Activated naive CD4-positive, alpha-beta T cell treated with anti-CD3 and anti-CD28 coated beads, Interleukin-2, amount 10 ng/mL, durations not matched to agents 7 days and 5 days (primary cell): Measurements from ENCODE around the gene GALNT18.

Experiments
- CTCF ChIA-PET: fragments of 350-600 bp; sonication (Branson Sonifier 250); formaldehyde crosslinking; loops from one replicate; lab custom pipeline; 2021; ENCODE audit warnings: antibody characterized with exemption; lab: Charles Lee
- DNase-seq: peaks from one replicate; pipeline ENCODE4 v3.0.0-alpha.2; 2020
- H3K27ac Mint-ChIP-seq: one replicate; pipeline ENCODE4 v1.8.0; 2021; ENCODE audit warnings: mild to moderate bottlenecking, moderate library complexity, mixed read lengths
- H3K27me3 Mint-ChIP-seq: one replicate; pipeline ENCODE4 v1.8.0; 2021; ENCODE audit warnings: mild to moderate bottlenecking, mixed read lengths
- H3K36me3 Mint-ChIP-seq: one replicate; pipeline ENCODE4 v1.8.0; 2021; ENCODE audit warnings: mixed read lengths
- H3K4me1 Mint-ChIP-seq: one replicate; pipeline ENCODE4 v1.8.0; 2021; ENCODE audit warnings: mixed read lengths
- H3K4me3 Mint-ChIP-seq: one replicate; pipeline ENCODE4 v1.8.0; 2021; ENCODE audit warnings: mild to moderate bottlenecking, moderate library complexity, mixed read lengths
- H3K9me3 Mint-ChIP-seq: one replicate; pipeline ENCODE4 v1.8.0; 2021; ENCODE audit warnings: mixed read lengths

GALNT18 gene

DNA sequence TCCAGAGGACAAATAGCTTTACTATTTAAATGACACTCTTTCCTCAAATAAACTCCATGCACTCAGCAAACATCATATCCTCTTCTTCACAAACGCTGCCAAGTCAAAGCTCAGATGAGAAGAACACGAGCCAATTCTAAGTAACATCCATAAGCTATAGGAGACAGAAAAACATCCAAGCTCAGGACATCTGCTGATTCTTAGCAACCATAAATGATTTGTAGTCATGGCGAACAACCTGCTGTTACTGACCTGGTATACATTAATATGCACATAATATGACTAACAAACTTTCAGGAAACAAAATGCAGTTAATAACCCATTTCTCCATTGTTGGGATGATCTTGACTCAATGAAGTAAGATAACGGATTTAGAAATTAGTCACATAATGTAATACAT lies 6.7 kb downstream of the GALNT18 start:
- H3K27ac Mint-ChIP-seq, result no peak overlapping the region
- H3K36me3 Mint-ChIP-seq, result no peaks in the 10 kb centered on the region
- H3K27me3 Mint-ChIP-seq, result peaks cover 33% of the 10 kb centered on the region
- CTCF ChIA-PET, result no interaction called here
- DNase-seq, result no peak
- H3K4me1 Mint-ChIP-seq, result peaks cover 4% of the 10 kb centered on the region
- H3K9me3 Mint-ChIP-seq, result no peaks in the 10 kb centered on the region
- H3K4me3 Mint-ChIP-seq, result no peak overlapping the region

DNA sequence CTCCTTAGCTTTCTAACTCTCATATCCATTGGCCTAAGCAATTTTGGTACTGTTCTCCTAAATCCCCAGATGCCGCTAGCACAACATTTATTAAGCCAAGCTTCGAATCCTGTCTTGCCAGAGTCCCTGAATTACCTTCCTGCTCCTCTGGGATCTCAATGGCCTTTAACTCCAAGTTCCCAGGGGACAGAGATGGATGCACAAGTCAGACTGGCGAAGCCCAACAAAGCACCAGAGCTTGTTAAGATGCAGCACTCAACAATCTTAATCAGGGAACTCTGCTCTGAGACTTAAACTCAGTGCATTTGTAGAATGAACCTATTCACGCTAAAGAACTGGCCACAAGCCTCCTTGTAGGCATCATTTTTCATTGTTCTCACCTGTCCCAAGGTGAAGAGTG lies 9.4 kb downstream of the GALNT18 start:
- DNase-seq, result no peak
- Mint-ChIP-seq H3K36me3 (no peaks in the 10 kb centered on the region), H3K27me3 (peaks cover 28% of the 10 kb centered on the region), H3K27ac (no peak overlapping the region), H3K9me3 (no peaks in the 10 kb centered on the region), H3K4me1 (no peaks in the 10 kb centered on the region), H3K4me3 (no peak overlapping the region)
- CTCF ChIA-PET, result no interaction called here

DNA sequence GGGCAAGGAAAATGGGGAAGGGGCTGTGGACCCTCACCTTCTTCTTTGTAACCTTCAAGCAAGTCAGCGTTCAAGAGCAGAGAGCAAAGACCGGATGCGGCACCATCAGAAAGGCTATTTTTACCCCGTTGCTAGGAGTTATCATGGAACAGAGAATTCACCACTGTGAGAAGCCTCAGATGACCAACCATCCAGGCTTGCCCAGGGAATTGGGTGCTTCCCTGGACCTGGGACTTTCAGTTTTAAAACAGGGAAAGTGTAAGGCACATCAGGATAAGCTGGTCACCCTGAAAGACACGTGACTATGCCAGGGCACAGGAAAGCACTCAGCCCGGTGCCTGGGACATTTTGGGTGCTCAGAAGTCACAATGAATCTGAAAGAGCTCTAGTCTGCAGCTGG lies 10.4 kb downstream of the GALNT18 start:
- Mint-ChIP-seq H3K4me3 (no peak overlapping the region), H3K27me3 (peaks cover 32% of the 10 kb centered on the region), H3K27ac (no peak overlapping the region), H3K4me1 (no peaks in the 10 kb centered on the region), H3K36me3 (no peaks in the 10 kb centered on the region), H3K9me3 (no peaks in the 10 kb centered on the region)
- CTCF ChIA-PET, result no interaction called here
- DNase-seq, result no peak

DNA sequence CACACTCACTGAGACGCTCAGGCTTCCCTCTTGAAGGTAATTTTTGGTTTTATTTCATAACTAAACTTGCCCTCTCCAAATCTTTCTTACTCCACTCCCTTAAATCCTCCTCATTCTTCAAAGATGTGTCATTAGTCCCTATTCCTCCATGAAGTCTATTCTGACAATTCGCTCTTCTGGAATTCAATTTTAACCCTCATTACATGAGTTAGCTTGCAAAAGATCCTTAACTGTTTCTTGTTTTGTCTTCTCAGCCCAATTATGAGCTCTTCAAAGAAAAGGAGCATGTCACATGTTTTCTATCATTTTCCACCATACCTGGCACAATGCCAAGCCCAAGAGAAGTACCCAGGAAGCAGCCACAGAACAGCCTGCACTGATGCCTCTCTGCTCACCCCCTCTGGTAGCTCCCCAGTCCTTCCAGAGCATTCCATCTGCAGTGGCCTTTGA lies 13.0 kb downstream of the GALNT18 start:
- DNase-seq, result no peak
- Mint-ChIP-seq H3K9me3 (no peaks in the 10 kb centered on the region), H3K27ac (no peak overlapping the region), H3K36me3 (no peaks in the 10 kb centered on the region), H3K4me3 (no peak overlapping the region), H3K27me3 (peaks cover 39% of the 10 kb centered on the region), H3K4me1 (no peaks in the 10 kb centered on the region)
- CTCF ChIA-PET, result no interaction called here

DNA sequence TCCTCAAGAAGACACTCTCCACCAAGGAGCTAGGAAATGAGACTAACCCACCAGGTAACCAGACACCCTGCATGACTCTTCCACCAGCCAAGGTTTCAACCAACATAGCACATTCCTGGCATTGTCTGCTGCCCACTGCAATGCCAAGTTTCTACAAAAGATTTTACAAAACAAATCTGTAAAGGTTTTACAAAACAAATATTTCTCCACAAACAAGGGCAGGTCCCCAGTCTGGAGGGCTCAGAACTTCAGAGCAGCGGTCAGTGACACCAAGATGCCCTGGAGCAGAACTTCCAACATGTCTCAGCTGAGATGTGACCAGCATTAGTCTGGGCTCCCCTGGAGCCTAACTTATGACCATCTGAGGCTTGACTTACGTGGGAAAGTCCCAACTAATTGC lies 14.0 kb downstream of the GALNT18 start:
- H3K4me3 Mint-ChIP-seq, result no peak overlapping the region
- H3K36me3 Mint-ChIP-seq, result no peaks in the 10 kb centered on the region
- DNase-seq, result no peak
- CTCF ChIA-PET, result no interaction called here
- H3K9me3 Mint-ChIP-seq, result no peaks in the 10 kb centered on the region
- H3K4me1 Mint-ChIP-seq, result no peaks in the 10 kb centered on the region
- H3K27me3 Mint-ChIP-seq, result peaks cover 33% of the 10 kb centered on the region
- H3K27ac Mint-ChIP-seq, result no peak overlapping the region

DNA sequence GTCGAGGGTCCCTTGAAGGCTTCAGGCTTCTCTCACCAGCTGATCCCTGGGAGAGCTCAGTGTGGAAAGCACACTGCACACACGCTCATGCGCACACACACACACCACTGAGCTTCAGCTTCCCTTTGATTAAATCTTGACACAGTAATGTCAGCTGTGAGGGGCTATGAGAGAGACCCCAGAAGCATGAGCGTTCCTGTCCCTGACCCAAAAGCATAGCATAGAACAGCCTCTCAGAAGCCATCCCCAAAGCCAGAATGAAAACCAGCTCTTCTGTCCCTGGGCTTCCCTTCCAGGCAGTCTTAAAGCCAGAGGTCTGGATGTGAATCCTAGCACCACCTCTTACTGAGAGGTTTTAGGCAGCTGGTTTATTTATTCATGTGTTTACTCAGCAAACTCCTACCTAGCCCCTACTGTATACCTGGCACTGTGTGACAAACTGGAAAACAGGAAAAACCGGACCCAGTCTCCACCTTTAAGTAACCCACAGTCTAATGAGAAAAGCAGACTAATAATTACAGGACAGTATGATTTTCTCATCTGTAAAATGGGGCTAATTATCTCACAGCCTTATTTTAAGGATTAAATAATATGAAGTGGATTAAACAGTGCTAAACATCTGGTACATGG lies 15.9 kb downstream of the GALNT18 start:
- DNase-seq, result no peak
- H3K36me3 Mint-ChIP-seq, result no peaks in the 10 kb centered on the region
- no peak overlapping the region for H3K4me3 Mint-ChIP-seq
- H3K27me3 Mint-ChIP-seq, result peaks cover 27% of the 10 kb centered on the region
- CTCF ChIA-PET, result interaction anchor here (1.1 kb wide), 1 partner anchor 432 kb away, joined by 3 read pairs; no protein-coding TSS in a partner anchor
- no peaks in the 10 kb centered on the region for H3K9me3 Mint-ChIP-seq
- H3K27ac Mint-ChIP-seq, result no peak overlapping the region
- H3K4me1 Mint-ChIP-seq, result no peaks in the 10 kb centered on the region

DNA sequence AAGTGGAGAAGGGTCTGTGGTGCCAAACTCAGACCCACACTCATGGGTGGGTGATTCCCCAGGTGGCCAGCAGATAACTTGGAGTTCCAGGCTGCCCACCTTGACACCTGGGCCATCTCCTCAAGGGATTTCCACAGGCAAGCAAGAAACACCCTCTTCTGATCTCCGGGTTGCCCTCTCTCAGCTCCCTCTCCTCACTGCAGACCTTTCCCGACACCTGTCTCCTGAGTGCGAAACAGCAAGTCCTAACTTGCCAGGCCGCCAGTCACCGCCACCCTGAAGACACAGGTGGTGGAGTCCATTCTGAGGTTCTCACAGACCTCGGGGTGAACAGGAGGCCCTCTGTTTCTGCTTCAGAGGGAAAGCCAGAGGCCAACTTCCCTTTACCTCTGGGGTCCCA lies 16.6 kb downstream of the GALNT18 start:
- DNase-seq, result no peak
- CTCF ChIA-PET, result no interaction called here
- peaks cover 27% of the 10 kb centered on the region for H3K27me3 Mint-ChIP-seq
- no peaks in the 10 kb centered on the region for H3K9me3 Mint-ChIP-seq
- H3K4me3 Mint-ChIP-seq, result no peak overlapping the region
- no peak overlapping the region for H3K27ac Mint-ChIP-seq
- H3K4me1 Mint-ChIP-seq, result no peaks in the 10 kb centered on the region
- no peaks in the 10 kb centered on the region for H3K36me3 Mint-ChIP-seq

DNA sequence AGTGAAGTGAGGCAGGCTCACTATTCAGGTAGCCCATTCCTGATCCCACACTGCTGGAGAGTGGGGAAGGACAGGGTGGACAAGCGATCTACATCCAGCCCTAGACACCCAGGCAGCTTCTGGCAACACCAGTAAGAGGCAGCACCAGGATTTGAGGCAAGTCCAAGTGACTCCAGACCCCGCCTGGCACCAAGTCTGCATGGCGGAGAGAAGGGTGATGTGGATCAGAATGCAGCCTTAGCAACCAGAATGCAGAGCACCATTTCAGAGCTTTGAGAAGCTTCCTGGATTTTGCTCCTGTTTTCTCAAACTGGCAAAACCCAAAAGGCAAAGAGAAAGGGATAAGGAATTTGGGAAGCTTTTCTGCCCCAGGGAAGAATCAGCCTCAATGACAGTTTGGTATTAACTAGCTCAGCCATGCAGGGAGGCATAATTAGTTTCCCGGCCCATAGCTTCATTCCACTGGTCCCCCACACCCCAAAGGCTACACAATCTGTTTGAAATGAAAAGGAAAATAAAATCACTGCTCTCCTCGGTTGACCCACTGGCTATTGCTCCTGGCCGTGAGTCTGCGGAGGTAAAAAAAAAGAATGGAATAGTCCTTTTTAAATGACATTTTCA lies 17.3 kb downstream of the GALNT18 start:
- DNase-seq, result no peak
- Mint-ChIP-seq H3K4me3 (no peak overlapping the region), H3K27ac (no peak overlapping the region), H3K36me3 (no peaks in the 10 kb centered on the region), H3K27me3 (peaks cover 27% of the 10 kb centered on the region), H3K4me1 (no peaks in the 10 kb centered on the region), H3K9me3 (no peaks in the 10 kb centered on the region)
- CTCF ChIA-PET, result no interaction called here

DNA sequence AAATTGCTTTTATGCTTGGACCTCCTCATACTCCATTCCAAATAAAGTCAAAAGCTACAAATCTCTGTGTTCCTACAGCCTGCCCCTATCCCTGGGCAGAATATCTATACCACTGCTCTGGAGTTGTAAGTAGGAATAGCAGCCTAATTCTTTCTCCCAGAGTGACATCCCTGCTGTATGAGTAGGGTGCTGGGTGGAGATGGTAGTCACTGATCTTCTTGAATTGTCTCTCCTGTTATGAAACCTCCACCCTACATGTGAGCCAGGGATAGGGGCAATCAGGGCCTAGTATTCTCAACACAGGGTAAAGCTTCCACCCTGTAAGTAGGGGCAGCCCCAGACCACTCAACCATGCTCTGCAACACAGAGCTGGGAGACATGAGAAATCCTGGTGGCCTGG lies 19.8 kb downstream of the GALNT18 start:
- peaks cover 18% of the 10 kb centered on the region for H3K27me3 Mint-ChIP-seq
- no peak for DNase-seq
- no peak overlapping the region for H3K27ac Mint-ChIP-seq
- no peak overlapping the region for H3K4me3 Mint-ChIP-seq
- no peaks in the 10 kb centered on the region for H3K4me1 Mint-ChIP-seq
- no peaks in the 10 kb centered on the region for H3K36me3 Mint-ChIP-seq
- CTCF ChIA-PET, result no interaction called here
- H3K9me3 Mint-ChIP-seq, result no peaks in the 10 kb centered on the region

DNA sequence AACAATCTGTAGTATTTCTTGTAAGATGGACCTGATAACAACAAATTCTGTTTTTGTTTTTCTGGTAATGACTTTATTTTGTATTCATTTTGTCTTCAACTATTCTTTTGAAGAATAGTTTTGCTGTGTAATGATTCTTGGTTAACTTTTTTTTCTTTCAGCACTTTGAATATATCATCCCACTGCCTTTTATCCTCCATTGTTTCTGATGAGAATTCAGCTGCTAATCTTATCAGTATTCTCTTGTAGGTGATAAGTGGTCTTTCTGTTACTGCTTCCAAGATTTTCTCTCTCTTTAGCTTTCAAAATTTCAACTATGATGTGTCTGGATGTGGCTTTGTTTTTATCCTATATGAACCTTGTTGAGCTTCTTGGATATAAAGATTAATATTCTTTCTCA lies 21.5 kb downstream of the GALNT18 start:
- CTCF ChIA-PET, result no interaction called here
- Mint-ChIP-seq H3K4me1 (no peaks in the 10 kb centered on the region), H3K9me3 (no peaks in the 10 kb centered on the region)

DNA sequence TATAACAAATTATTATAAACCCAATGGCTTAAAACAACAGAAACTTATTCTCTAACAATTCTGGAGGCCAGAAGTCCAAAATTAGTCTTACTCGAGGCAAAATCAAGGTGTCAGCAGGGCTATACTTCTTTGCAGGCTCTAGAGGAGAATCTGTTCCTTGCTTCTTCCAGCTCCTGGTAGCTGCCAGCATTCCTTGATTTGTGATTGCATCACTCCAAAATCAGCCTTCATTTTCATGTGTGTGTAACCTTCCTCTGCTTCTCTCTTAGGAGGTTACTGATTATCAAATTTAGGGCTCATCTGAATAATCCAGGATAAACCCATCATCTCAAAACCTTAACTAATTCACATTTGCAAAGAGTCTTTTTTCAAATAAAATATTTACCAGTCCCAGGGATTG lies 23.6 kb downstream of the GALNT18 start:
- Mint-ChIP-seq H3K27ac (no peak overlapping the region), H3K9me3 (no peaks in the 10 kb centered on the region), H3K4me1 (no peaks in the 10 kb centered on the region), H3K36me3 (no peaks in the 10 kb centered on the region), H3K27me3 (peaks cover 3% of the 10 kb centered on the region), H3K4me3 (no peak overlapping the region)
- CTCF ChIA-PET, result no interaction called here
- no peak for DNase-seq

More for the DNA sequence above, 21.5 kb downstream of the GALNT18 start:
- H3K27me3 Mint-ChIP-seq, result peaks cover 12% of the 10 kb centered on the region
- no peaks in the 10 kb centered on the region for H3K36me3 Mint-ChIP-seq
- no peak overlapping the region for H3K4me3 Mint-ChIP-seq
- no peak for DNase-seq
- no peak overlapping the region for H3K27ac Mint-ChIP-seq

DNA sequence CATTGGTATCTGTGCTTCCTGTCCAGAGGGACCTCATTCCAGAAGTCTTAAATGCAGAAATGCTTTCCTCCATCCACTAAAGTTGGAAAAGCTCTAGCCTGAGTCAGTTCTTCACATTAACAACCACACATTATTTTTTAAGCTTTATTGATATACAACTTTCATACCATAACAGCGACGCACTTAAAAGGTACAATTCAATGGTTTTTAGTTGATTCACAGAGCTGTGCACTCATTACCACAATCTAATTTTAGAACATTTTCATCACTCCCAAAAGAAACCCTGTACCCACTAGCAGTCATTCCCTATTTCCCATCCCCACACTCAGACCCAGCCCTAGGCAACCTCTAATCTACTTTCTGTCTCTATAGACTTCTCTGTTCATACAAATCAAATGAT lies 27.6 kb downstream of the GALNT18 start:
- Mint-ChIP-seq H3K4me1 (no peaks in the 10 kb centered on the region), H3K9me3 (no peaks in the 10 kb centered on the region), H3K27ac (no peak overlapping the region), H3K4me3 (no peak overlapping the region), H3K36me3 (no peaks in the 10 kb centered on the region), H3K27me3 (no peaks in the 10 kb centered on the region)
- no peak for DNase-seq
- CTCF ChIA-PET, result no interaction called here

DNA sequence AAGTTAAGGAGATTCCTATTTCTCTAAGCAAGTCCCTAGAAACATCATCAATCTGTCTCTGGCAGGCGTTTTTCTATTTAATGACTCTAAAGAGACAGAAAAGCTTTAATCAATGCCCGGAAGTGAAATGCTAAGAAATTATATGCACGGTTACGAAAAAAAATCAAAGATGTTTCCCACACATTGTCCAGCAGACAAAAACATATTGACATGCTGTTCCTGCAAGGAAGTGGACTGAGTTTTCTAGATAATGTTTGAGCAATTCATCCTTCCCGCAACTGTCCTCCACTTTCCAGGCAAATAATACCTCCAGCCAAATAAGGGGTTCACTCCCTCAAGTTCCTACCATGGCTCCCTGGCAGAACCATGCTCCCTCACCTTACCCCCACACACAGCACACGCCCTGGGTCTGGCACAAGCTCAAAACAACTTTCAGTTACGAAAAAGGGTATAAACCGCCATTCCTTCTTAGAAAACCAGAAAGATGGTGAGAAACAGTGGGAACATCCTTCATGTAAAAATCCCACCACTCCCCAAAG lies 29.6 kb downstream of the GALNT18 start:
- no peaks in the 10 kb centered on the region for H3K4me1 Mint-ChIP-seq
- H3K36me3 Mint-ChIP-seq, result no peaks in the 10 kb centered on the region
- H3K9me3 Mint-ChIP-seq, result no peaks in the 10 kb centered on the region
- H3K27me3 Mint-ChIP-seq, result no peaks in the 10 kb centered on the region
- CTCF ChIA-PET, result no interaction called here
- no peak overlapping the region for H3K27ac Mint-ChIP-seq
- no peak overlapping the region for H3K4me3 Mint-ChIP-seq
- no peak for DNase-seq

DNA sequence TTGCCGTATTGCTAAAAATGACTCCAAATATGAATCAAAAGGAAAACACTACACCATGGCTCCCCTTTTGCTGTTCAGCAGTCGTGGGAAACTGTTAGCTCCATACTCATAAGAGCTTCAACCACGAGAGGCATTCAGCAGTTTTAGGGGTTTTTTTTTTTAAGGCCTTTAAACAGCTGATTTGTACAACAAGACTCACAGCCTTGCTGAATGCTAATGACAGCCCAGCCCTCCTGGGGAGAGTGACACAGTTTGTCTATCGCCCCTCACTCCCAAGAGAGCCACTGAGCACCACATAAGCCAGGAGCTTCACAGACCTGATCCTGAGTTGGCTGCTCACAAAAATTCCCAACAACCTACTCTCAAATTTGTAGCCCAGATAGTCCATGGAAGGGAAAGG lies 32.4 kb downstream of the GALNT18 start:
- H3K36me3 Mint-ChIP-seq, result no peaks in the 10 kb centered on the region
- CTCF ChIA-PET, result no interaction called here
- H3K4me1 Mint-ChIP-seq, result no peaks in the 10 kb centered on the region
- no peak for DNase-seq
- H3K27me3 Mint-ChIP-seq, result peaks cover 4% of the 10 kb centered on the region
- no peaks in the 10 kb centered on the region for H3K9me3 Mint-ChIP-seq
- no peak overlapping the region for H3K27ac Mint-ChIP-seq
- no peak overlapping the region for H3K4me3 Mint-ChIP-seq

DNA sequence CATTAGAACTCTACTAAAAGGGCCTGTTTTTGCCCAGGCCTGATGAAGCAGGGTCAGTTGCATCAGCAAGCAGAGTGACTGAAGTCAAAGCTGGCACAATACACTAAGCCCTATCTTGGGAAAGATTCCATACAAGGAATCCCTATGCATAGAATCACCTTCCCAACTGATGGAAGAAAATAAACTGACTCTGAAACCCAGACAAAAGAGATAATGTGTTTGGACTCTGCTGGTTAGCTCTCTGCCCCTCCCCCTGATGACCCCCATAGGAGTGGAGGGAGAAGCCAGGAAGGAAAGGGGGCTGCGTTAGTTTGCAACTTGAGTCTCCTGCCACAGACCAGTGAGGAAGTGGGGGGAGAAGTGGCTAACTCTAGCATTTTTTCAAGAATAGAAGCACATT lies 32.9 kb downstream of the GALNT18 start:
- peaks cover 4% of the 10 kb centered on the region for H3K27me3 Mint-ChIP-seq
- no peak for DNase-seq
- no peak overlapping the region for H3K27ac Mint-ChIP-seq
- no peaks in the 10 kb centered on the region for H3K9me3 Mint-ChIP-seq
- H3K36me3 Mint-ChIP-seq, result no peaks in the 10 kb centered on the region
- H3K4me3 Mint-ChIP-seq, result no peak overlapping the region
- CTCF ChIA-PET, result no interaction called here
- no peaks in the 10 kb centered on the region for H3K4me1 Mint-ChIP-seq
